HG03558 (cell line): Measurements from ENCODE around the gene SHD.

Experiments
- ATAC-seq: cut with Tn5 transposase; IDR thresholded peaks from one replicate; pipeline ENCODE4 v1.9.1; 2021; ENCODE audit warnings: moderate number of reproducible peaks; ENCODE audit not compliant: unreplicated experiment; ENCODE audit errors: extremely low read depth

The SHD gene

GRCh38 chr19:4295972-4296771, 17.1 kb downstream of the SHD start:
- no peak for ATAC-seq

GRCh38 chr19:4297901-4298809, 19.1 kb downstream of the SHD start:
- no peak for ATAC-seq

- ATAC-seq, result no peak
These were observed 19.9 kb downstream of the SHD start for GRCh38 chr19:4298810-4299550.

GRCh38 chr19:4300589-4300988, 21.5 kb downstream of the SHD start:
- ATAC-seq, result no peak

- no peak for ATAC-seq
These were observed 22.6 kb downstream of the SHD start for GRCh38 chr19:4301590-4302242.

GRCh38 chr19:4302243-4302640, 23.2 kb downstream of the SHD start, which contains the start of gene TMIGD2:
TSS of gene TMIGD2 (minus strand) at chr19:4302389. CDS start at chr19:4302385, 4 bp downstream.
- ATAC-seq, result no peak

DNA sequence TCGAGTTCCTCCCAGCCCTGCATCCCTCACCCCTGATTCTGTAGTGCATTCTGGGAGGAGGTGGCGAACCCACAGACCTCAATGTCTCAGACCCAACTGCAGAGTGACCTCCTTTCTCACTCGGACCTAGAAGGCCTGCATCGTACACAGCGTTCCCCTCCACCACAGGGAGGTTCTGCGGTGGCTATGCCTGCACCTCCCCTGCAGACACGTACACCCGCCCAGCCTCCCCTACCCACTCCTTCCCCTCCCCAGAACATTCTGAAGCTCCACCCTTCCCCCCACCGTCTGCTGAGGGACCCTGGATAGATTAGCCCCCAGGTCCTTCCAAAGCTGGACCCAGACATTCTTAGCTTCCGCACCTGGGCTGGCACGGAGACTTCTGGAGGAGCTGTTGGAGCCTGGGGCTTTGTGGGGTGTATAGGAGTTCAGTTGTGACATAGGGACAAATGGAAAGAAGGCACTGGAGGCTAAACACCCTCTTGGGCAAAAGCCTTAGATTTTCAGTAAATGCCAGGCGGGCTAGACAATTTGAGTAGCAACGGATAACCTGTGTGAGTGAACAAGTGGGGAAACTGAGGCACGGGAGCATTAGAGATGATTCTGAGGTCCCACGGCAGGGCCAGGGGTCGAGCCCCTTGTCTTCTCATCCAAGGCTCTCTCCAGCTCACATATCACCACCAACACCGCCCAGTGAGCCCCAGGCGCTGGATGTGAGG, 24.9 kb downstream of the SHD start:
- ATAC-seq, result no peak

GRCh38 chr19:4304538-4305256, 25.6 kb downstream of the SHD start, which contains the start of gene FSD1:
TSS of gene FSD1 (plus strand) at chr19:4304598. CDS start at chr19:4304747, 149 bp downstream.
- ATAC-seq, result no peak

DNA sequence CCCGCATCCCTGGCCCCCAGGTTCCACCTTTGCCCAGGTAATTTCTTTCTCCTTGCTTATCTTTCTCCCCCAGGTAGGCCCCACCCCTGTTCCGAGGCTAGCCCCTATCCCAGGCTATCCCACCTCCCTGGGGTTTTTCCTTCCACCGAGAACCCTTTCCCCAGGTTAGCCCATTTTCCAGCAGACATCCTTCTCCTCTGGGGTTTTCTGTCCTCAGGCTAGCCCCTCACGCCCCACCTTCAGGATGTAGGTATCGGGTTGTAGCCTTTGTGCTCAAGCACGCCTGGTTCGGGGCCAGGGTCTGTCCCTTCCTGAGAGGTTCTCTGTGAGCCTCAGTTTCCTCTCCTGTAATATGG, 26.2 kb downstream of the SHD start:
- ATAC-seq, result no peak

- ATAC-seq, result no peak
These were observed 26.6 kb downstream of the SHD start for GRCh38 chr19:4305659-4306058.

DNA sequence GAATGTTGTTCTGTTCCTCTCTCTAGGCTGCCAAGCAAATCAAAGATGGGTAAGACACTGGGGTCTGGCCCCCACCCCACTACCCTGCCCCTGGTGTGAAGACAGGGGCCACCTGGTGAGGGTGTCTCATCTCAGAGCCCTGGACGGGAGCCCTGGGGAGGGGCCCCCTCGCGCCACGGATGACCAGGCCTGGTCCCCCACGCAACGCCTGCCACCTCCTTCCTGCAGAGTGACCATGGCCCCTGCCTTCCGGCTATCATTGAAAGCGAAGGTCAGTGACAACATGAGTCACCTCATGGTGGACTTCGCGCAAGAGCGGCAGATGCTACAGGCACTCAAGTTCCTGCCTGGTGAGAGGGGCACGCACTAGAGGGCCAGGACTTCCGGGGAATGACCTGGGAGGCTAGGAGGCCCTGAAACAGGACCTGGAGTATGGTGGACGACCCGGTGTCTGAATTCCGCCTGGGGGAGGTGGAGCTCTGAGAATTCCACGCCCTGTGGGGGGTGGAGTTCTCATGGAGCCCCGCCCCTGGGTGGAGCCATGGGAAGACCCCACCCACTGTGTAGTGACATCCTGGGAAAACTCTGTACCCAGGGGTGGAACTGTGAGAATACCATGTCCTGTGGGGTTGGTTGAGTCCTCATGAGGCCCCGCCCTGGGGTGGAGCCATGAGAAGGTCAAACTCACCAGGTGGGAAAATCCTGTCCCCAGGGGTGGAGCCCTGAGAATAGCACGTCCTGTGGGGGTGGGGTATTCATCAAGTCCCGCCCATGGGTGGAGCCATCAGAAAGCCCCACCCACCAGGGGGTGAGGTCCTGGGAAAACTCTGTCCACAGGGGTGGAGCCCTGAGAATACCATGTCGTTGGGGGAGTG, 31.4 kb downstream of the SHD start:
- ATAC-seq, result no peak

GRCh38 chr19:4313847-4314490, 34.9 kb downstream of the SHD start:
- no peak for ATAC-seq

GRCh38 chr19:4316956-4317355, 37.9 kb downstream of the SHD start:
- no peak for ATAC-seq

- no peak for ATAC-seq
These were observed 39.4 kb downstream of the SHD start for GRCh38 chr19:4318460-4318859.

GRCh38 chr19:4319067-4319718, 40.1 kb downstream of the SHD start:
- no peak for ATAC-seq

GRCh38 chr19:4320419-4320818, 41.4 kb downstream of the SHD start:
- ATAC-seq, result no peak
